Measurements from ENCODE around the gene UGGT2.
A peak's percentile ranks its signal among the peaks of the same experiment; 100 is the strongest.
"Not testable (repeated sequence)": the region's sequence is repeated elsewhere in the genome, so short reads cannot be mapped to it uniquely, and the experiment has no call there.

UGGT2 gene

DNA sequence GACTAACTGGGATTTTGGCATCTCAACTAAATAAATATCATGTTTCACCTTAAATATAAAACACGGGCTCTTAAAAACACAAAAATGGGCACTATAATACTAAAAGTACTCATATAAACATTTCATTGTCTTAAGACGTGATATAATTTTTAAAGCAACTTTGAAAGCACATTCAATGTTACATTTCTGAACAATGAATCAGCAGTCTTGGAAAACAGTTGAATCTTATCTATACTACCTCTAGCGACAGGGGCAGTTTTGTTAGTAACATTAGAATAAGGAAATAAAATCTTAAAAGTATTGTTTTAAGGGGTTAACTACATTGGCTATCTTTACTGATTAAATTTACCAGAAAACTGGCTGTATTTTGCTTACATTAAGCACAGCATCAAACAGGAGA, 156.9 kb downstream of the UGGT2 start:
- no peak for DNase-seq (ENCODE audit: low read depth, low spot score)

DNA sequence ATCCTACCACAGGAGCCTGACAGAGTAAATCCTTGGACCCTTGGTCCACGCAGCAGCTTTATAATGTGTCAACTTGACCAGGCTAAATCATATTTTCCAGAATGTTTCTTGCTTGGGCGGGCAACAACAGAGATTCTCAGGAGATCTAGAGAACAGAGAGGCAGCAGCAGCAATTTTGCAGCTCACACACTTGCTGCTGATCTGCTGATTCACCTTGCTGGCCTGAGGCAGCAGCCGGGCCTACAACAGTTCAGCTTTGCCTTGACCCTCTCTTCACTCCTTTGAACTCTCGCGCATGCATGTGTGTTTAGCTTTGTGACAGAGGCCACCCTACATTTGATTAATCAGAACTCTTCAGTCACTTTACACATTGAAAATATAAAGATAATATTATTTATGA, 159.3 kb downstream of the UGGT2 start:
- DNase-seq (ENCODE audit: low read depth, low spot score) = peak; percentile 60

DNA sequence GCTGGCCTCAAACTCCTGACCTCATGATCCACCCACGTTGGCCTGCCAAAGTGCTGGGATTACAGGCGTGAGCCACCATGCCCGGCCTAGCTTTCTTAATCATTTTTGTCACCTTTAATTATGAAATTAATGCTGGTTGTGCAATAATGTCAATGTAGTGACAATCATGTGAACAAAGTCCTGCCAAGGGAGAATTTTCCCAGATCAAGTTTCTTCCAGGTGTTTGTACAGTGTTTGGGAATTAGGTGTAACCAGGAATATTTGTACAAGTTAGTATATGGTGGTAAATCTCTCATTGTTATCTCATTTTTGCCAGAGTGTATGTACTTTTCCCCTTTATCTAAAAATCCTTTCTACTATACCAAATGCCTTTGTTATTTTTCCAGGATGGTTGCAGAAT, 171.1 kb downstream of the UGGT2 start:
- DNase-seq (ENCODE audit: low read depth, low spot score) = no peak

DNA sequence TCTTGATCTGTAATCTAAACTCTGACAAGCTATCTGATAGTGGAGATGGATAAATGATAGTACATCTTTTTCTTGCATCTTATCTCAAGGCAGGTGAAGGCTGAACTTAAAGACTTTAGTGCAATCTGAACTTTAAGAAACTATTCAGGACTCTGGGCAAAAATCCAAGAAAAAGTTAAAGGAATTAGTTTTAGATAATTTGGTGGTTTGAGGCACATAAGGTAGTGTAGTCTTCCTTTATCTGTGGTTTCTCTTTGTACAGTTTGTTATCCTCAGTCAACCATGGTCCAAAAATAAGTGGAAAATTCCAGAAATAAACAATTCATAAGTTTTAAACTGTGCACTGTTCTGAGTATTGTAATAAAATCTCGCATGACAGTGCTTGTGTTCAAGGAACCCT, 172.9 kb downstream of the UGGT2 start:
- no peak for DNase-seq (ENCODE audit: low read depth, low spot score)

DNA sequence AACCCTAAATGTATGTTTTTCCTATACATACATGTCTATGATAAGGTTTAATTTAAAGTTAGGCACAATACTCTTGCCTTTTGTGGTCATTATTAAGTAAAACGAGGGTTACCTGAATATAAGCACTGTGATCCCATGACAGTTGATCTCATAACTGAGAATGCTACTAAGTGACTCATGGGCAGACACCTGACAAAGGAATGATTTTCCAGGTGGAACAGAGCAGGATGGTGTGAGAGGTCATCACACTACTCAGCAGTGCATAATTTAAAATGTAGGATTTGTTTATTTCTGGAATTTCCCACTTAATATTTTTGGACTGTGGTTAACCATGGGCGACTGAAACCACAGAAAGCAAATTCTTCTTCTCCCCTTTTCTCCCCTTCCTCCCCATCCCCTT, 178.9 kb downstream of the UGGT2 start:
- DNase-seq (ENCODE audit: low read depth, low spot score) = no peak

DNA sequence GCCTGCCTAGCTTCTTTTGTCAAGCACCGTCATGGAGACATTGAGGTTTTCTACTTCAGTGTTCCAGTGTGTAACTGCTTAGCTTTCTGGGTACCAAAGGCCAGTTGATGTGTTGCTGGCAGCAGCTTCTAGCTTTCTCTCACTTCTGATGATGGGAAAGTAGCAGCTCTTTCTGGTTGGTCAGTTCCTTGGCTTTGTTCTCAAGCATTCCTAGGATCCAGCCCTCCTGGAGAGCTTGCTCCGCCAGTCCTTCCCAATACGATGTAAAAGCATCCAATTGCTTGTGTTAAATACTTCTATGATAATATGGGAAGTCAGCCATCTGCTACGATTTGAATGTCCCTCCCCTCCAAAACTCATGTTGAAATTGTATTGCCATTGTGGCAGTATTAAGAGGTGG, 182.8 kb downstream of the UGGT2 start:
- DNase-seq (ENCODE audit: low read depth, low spot score) = peak; percentile 5

DNA sequence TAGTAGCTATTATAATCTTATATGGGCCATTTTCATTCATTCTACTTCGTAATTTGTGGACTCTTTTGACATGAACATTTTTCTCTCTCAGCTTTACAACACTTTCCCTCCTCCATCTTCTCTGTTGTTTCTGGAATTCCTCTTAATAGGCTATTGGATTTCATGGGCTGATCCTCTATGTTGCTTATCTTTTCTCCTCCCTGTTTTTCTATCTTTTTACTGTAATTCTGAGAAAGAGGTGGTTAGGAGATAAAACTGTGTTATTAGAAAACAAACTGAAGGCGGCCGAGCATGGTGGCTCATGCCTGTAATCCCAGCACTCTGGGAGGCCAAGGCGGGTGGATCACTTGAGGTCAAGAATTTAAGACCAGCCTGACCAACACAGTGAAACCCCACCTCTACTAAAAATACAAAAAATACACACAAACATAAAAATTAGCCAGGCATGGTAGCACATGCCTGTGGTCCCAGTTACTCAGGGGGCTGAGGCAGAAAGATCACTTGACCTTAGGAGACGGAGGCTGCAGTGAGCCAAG, 188.1 kb downstream of the UGGT2 start:
- no peak for DNase-seq (ENCODE audit: low read depth, low spot score)

DNA sequence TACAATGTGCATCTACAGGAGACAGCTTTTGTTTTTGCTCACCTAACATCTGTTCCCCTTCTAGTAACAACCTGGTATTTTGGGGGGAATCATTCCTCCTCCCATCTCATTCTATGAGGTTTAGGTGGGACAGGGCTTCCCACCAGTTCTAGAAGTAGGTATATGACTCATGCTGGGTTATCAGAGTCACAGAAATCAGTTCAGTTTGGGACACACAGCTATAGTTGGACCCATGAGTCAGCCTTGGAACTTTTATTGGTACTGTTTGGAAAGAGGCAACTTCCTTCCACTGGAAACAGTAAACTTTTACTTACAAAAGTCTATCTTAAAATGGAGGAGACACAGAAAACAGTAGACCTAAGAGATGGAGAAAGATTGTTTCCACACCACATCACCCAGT, 190.8 kb downstream of the UGGT2 start:
- DNase-seq (ENCODE audit: low read depth, low spot score) = no peak

DNA sequence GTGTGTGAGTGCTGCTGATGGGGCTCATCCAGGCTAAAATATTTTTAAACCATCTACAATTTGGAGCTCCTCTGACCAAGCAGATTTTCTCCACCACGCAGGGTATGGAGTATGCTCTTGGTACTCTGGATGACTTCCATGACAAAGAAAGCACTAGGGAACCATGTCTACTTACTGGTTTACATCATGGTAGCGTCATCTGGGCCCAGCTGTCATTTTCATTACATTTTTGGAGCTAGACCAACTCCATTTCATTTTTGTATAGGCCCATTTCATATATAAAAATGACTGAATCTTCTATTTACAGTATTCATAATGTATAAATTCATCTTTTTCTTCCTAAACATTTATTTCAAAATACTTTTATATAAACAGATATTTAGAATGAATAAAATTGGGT, 191.9 kb downstream of the UGGT2 start:
- no peak for DNase-seq (ENCODE audit: low read depth, low spot score)

DNA sequence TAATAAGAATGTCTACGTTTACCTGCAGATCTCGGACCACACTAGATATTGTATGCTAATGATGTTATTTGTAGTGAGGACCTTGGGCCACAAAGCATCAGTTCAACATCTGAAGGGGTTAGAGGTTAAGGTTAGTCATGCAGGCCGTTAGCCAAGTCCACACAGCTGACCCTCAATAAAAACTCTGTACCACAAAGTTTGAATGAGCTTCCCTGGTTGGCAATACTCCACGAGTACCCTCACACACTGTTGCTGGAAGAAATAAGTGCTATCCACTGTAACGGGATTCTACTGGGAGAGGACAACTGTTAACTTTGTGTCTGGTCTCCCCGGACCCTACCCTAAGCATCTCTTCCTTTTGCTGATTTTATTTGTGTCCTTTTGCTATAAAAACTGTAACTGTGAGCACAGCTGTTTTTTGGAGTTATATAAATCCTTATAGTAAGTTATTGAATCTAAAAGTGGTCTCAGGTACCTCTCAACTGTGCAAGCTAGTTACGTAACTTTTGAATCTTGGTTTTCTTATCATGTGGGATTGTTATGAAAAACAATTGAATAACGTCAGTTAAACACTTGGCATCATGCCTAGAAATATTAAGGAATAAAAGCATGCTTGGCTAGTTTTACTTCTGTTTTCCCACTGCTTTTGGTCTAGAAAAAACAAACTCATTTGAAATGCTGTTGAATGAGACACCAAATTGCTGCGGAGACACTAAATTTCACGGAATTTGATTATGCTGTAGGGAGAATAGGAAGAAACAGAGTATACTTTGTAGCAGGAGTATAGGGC, 194.7 kb downstream of the UGGT2 start:
- DNase-seq (ENCODE audit: low read depth, low spot score) = no peak

DNA sequence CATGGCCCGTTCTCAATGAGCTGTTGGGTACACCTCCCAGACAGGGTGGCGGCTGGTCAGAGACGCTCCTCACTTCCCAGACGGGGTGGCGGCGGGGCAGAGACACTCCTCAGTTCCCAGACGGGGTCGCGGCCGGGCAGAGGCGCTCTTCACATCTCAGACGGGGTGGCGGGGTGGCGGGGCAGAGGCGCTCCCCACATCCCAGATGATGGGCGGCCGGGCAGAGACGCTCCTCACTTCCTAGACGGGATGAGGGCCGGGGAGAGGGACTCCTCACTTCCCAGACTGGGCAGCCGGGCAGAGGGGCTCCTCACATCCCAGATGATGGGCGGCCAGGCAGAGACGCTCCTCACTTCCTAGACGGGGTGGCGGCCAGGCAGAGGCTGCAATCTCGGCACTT, 207.5 kb downstream of the UGGT2 start:
- not testable (repeated sequence) for DNase-seq (ENCODE audit: low read depth, low spot score)

DNA sequence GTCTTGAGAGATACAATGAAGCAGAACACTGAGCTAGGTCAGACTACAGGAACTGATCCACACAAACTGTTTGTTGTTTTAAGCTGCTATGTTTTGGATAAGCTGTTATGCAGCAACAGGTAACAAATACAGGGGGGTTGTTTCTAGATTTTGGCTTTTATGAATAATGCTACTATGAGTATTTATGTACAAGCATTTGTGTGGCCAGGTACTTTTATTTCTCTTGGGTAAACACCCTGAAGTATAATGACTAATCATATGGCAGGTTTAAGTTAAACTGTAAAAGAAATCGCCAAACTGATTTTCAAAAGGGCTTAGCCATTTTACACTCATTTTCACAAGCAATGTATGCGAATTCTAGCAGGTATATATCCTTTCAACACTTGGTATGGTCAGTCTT, 210.3 kb downstream of the UGGT2 start:
- DNase-seq (ENCODE audit: low read depth, low spot score) = no peak

DNA sequence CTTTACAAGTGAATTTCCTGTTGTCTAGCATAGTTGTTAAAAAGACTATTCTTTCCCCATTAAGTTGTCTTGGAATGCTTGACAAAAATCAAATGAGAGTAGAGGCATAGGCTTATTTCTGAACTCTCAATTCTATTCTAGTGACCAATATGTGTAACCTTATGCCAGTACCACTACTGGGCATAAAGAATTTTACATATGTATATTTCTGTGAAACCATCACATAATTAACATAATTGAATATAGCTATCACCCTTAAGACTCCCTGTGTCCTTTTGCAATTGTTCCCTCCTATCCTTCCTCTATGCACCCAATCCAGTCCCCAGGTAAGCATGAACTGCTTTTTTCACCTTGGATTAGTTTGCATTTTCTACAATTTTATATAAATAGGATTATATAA, 211.3 kb downstream of the UGGT2 start:
- DNase-seq (ENCODE audit: low read depth, low spot score) = no peak

DNA sequence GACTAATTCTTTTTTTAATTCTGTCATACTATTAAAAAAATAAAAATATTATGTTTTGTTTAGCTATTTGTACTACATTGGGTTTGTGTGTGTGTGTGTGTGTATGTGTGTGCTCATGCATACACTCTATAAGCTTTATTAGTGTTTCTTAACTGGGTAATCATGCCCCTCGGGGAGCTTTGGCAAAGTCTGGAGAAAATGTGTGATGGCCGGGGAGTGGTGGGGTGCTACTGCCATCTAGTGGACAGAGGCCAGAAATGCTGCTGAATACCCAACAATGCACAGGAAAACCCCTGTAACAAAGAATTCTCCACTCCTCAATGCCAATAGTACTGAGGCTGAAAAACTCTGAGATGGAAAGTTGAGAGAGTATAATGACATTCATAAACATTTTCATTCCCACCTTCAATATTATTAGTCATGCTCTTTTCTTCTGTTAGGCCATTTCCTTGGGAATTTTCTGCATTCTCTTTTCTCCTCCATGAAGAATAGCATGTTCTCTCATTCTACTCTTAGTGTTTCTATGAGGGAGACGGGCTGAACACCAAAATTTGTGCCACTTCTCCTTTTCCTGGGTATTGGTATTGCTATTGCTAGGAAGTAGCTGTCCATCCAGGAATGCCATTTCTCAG, 219.0 kb downstream of the UGGT2 start:
- peak; percentile 77 for DNase-seq (ENCODE audit: low read depth, low spot score)

DNA sequence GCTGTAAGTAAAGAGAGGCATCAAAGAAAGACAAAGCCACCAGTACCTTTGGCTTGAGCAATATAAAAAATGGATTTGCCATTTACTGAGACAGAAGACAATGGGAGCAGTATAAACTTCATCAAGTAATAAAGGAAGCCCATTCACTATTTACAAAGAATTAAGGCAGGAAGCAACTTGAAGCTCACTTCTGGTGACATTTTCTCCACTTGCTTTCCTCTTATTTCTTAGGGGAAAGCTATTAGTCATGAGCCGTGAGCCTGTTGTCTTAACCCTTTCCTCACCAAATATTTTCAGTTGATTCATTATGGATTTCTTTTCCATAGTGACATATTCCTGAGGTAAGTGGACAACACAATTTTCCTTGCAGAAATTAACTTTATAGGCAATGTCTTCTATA, 219.5 kb downstream of the UGGT2 start:
- DNase-seq (ENCODE audit: low read depth, low spot score) = no peak

DNA sequence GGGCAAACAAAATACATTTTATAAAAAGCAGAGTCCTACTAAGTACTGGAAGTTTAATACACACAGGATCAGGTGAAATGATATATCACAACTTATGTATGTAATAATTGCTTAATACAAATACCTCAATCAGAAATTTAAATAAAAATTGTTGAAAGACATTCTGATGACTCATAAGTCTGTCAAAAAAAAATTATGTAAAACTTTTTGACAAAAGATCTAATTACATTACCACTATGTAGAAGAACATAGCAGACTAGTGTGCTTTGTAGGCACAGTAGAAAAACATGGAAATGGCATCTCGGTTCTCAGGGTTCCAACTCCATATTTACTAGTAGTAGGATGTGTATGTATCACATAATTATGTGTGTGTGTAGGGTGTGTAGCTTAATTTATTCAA, 220.1 kb downstream of the UGGT2 start:
- no peak for DNase-seq (ENCODE audit: low read depth, low spot score)

DNA sequence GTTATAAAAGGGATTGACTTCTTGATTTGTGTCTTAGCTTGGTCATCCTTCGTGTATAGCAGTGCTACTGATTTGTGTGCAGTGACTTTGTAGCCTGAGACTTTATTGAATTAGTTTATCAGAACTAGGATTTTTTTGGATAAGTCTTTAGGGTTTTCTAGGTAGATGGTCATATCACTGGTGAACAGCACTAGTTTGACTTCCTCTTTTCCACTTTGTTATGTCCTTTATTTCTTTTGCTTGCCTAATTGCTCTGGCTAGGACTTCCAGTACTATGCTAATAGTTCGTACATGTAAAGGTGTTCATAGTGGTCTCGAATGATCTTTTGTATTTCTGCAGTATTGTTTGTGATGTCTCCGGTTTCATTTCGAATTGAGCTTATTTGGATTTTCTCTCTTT, 230.9 kb downstream of the UGGT2 start:
- DNase-seq (ENCODE audit: low read depth, low spot score) = no peak

DNA sequence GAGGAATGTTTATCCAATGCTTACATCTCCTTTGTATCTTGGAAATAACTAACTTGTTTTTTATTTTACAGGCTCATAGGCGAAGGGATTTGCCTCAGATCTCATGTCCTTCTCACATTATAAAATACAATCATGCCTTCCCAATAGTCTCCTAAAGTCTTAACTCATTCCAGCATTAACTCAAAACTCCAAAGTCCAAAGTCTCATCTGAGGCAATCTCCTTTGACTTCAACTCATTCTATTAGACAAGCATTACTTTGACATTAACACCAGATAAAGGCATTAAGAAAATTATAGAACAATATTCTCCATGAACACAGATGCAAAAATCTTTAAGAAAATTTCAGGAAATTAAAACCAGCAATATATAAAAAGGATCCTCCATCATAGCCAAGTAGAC, 238.7 kb downstream of the UGGT2 start:
- DNase-seq (ENCODE audit: low read depth, low spot score) = no peak

DNA sequence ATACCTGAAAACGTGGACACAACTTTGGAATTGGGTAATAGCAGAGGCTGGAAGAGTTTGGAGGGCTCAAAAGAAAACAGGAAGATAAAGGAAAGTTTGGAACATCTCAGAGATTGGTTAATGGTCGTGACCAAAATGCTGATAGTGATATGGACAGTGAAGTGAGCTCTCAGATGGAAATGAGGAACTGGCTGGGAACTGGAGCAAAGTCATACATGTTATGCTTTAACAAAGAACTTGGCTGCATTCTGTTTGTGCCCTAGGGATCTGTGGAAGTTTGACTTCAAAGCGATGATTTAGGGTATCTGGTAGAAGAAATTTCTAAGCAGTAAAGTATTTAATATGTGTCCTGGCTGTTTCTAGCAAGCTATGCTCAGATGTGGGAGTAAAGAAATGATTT, 240.1 kb downstream of the UGGT2 start:
- DNase-seq (ENCODE audit: low read depth, low spot score) = no peak

DNA sequence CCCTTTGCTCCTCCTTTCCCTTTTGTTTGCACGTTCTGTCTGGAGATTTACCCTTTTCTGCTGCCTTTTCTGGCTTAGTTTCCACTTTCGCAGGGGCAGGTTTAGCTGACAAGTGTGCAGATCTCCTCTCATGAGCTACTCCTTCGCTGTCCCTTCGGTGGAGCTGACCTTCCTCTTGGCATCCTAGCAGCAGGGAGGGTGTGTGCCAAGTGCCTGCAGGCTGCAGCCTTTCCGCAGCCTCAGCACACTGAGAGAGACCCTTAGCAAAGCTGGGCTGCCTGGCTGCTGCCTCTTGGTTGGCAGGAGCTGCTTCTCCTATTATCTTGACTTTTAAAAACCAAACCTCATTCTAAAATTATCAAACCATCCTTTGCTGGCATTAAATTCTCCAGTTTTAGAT, 243.8 kb downstream of the UGGT2 start:
- no peak for DNase-seq (ENCODE audit: low read depth, low spot score)

DNA sequence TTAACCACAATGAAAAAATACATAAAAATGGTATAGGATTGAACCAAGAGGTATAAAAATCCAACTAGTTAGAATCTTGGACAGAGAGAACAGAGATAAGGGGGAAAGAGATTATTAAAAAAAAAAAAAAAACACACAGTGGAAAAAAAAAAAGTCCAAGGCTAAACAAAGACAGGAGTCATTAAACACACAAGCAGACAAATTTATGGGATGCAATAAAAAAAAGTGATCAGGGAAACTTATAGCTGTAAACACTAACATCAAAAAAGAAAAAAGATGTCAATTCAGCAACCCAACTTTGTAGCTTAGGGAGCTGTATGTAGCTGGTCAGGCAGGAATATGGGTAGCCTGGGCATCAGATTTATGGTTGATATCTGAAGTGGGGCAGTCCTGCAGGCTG, 247.3 kb downstream of the UGGT2 start:
- no peak for DNase-seq (ENCODE audit: low read depth, low spot score)

DNA sequence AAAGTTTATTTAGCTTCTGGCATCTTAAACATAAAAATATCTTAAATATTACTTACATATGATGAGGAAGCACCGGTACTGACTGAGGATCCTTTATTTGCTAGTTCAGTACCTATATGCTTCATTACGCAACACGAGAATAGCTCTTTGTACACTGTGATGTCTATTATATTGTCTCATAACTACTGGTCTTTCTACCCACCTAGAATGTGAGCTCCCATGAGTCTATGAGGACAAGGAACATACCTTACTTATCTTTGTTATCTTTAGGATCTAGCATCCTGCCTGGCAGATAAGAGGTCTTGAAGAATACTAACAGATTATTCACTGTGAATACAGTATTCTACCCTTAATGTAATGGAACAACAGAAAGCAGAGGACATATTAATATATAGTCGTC, 251.4 kb downstream of the UGGT2 start:
- DNase-seq (ENCODE audit: low read depth, low spot score) = no peak

DNA sequence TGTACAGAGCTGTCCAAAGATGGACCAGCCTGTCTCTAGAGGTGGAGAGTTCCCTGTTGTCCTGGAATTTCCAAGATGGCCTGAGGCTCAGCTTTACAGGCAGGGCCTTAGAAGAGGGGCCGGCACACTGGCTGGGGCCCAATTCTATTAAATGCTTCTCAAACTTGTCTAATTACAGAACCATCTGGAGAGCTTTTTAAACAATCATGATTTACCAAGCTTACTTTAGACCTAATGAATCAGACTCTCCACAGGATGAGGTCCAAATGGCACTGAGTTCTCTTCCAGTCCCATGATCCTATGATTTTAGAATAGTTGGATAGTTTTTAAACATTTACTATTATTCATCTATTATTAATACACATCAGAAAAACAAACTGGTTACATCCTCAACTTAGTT, 252.8 kb downstream of the UGGT2 start:
- no peak for DNase-seq (ENCODE audit: low read depth, low spot score)

Measured in ELF-1 (cell line).